Uterus (tissue), 2 donors: Measurements from ENCODE around the gene FRK.

Experiments used
- POLR2A ChIP-seq, 2 donors: fragments of 450-650 bp; IDR thresholded peaks; one replicate each; pipeline ENCODE4 v1.6.1; 2016; ENCODE audit warnings: antibody characterized with exemption in 2 of 2, mild to moderate bottlenecking in 1 of 2, moderate library complexity in 1 of 2
- TF ChIP-seq, protein P1 (sequence below), 4 experiments: fragments of 200-600 bp in 2 of 4; fragments of 450-650 bp in 2 of 4; sonication (generic) in 2 of 4; IDR thresholded peaks; one replicate each; pipeline ENCODE4 v1.5.1; 2016 to 2019; ENCODE audit warnings: antibody characterized with exemption in 4 of 4, mild to moderate bottlenecking in 2 of 4, moderate library complexity in 1 of 4

DNA sequence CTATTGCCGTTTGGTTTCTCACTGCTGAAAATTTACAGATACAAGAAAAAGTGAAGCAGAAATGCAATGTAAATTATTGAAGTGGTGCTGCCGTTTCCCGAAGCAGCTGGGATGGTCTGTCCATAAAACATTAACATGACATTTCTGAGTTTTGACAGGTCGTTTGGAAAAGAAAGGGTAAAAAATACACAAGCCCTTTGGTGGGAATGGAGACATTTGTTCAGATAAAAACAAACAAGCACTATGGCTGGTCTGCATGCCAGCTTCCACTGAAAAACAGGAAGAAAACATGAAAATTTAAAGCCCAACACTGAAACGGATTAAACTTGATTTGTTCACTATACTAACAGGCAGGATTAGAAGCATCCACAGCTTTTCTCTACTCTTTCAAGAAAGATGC, 155.2 kb downstream of the FRK start:
- TF ChIP-seq, protein P1, sequence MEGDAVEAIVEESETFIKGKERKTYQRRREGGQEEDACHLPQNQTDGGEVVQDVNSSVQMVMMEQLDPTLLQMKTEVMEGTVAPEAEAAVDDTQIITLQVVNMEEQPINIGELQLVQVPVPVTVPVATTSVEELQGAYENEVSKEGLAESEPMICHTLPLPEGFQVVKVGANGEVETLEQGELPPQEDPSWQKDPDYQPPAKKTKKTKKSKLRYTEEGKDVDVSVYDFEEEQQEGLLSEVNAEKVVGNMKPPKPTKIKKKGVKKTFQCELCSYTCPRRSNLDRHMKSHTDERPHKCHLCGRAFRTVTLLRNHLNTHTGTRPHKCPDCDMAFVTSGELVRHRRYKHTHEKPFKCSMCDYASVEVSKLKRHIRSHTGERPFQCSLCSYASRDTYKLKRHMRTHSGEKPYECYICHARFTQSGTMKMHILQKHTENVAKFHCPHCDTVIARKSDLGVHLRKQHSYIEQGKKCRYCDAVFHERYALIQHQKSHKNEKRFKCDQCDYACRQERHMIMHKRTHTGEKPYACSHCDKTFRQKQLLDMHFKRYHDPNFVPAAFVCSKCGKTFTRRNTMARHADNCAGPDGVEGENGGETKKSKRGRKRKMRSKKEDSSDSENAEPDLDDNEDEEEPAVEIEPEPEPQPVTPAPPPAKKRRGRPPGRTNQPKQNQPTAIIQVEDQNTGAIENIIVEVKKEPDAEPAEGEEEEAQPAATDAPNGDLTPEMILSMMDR (IDR thresholded peaks at IDR 0.05), result no peak
- TF ChIP-seq POLR2A (IDR thresholded peaks at IDR 0.05), result no peak
